ENCODE data around the gene MAP3K15. TPM values are rescaled to one million over a fixed set of nuclear protein-coding genes. Genes with fewer than 3 reads are reported as not detected.
A peak's percentile ranks its signal among the peaks of the same experiment; 100 is the strongest.
"Not testable (repeated sequence)": the region's sequence is repeated elsewhere in the genome, so short reads cannot be mapped to it uniquely, and the experiment has no call there.

MAP3K15 gene
- total RNA-seq, 2 donors from 2014 or later = 0.26 to 0.33 TPM

- Histone ChIP-seq H3K36me3 (replicated peaks in 1 of 2; ENCODE audit: insufficient read depth in 1 of 2, low read depth in 2 of 2) (no peaks in the 10 kb centered on the region), H3K4me3 (no peak overlapping the region), H3K27me3 (no peaks in the 10 kb centered on the region), H3K9me3 (no peaks in the 10 kb centered on the region), H3K27ac (no peak overlapping the region), H3K4me1 (no peaks in the 10 kb centered on the region)
- DNase-seq (no peak), ATAC-seq (no peak)
- intact Hi-C loops (cut with DNase I) = no loop called here
- 92 to 100% methylated on average over 1 of the region's 1 CpG for WGBS, 2 donors
- TF ChIP-seq CTCF (IDR thresholded peaks at IDR 0.05) = no peak
- no peak for TF ChIP-seq POLR2A (IDR thresholded peaks at IDR 0.05)
These were observed 52.4 kb downstream of the MAP3K15 start for GRCh38 chrX:19462879-19463278.

GRCh38 chrX:19462231-19462630, 53.1 kb downstream of the MAP3K15 start:
- H3K4me3 ChIP-seq = no peak overlapping the region
- 92 to 93% methylated on average over 2 of the region's 2 CpGs for whole genome bisulfite sequencing, 2 donors
- intact Hi-C loops (cut with DNase I) = no loop called here
- no peaks in the 10 kb centered on the region for H3K4me1 ChIP-seq
- ATAC-seq (no peak), DNase-seq (no peak)
- no peaks in the 10 kb centered on the region for H3K27me3 ChIP-seq
- H3K9me3 ChIP-seq = no peaks in the 10 kb centered on the region
- H3K27ac ChIP-seq = no peak overlapping the region
- TF ChIP-seq POLR2A (IDR thresholded peaks at IDR 0.05) (no peak), CTCF (IDR thresholded peaks at IDR 0.05) (no peak)
- H3K36me3 ChIP-seq (replicated peaks in 1 of 2; ENCODE audit: insufficient read depth in 1 of 2, low read depth in 2 of 2) = no peaks in the 10 kb centered on the region

- Histone ChIP-seq H3K27me3 (no peaks in the 10 kb centered on the region), H3K27ac (no peak overlapping the region), H3K4me1 (no peaks in the 10 kb centered on the region), H3K36me3 (replicated peaks in 1 of 2; ENCODE audit: insufficient read depth in 1 of 2, low read depth in 2 of 2) (no peaks in the 10 kb centered on the region), H3K4me3 (no peak overlapping the region), H3K9me3 (no peaks in the 10 kb centered on the region)
- intact Hi-C loops (cut with DNase I) = no loop called here
- no peak for TF ChIP-seq POLR2A (IDR thresholded peaks at IDR 0.05)
- TF ChIP-seq CTCF (IDR thresholded peaks at IDR 0.05) = no peak
- WGBS, 2 donors = 84 to 86% methylated on average over 4 of the region's 4 CpGs
- DNase-seq (no peak), ATAC-seq (no peak)
These were observed 57.6 kb downstream of the MAP3K15 start for GRCh38 chrX:19457662-19458061.

- Histone ChIP-seq H3K27ac (no peak overlapping the region), H3K4me1 (peaks cover 7% of the 10 kb centered on the region), H3K4me3 (no peak overlapping the region), H3K36me3 (replicated peaks in 1 of 2; ENCODE audit: insufficient read depth in 1 of 2, low read depth in 2 of 2) (no peaks in the 10 kb centered on the region), H3K27me3 (no peaks in the 10 kb centered on the region), H3K9me3 (no peaks in the 10 kb centered on the region)
- DNase-seq = peak in 3 of 4 donors; percentile 11 to 44 (median 42)
- TF ChIP-seq CTCF (IDR thresholded peaks at IDR 0.05) = no peak
- TF ChIP-seq POLR2A (IDR thresholded peaks at IDR 0.05) = no peak
- 24 to 31% methylated on average over 5 to 7 of the region's 7 CpGs for WGBS, 2 donors
- intact Hi-C loops (cut with DNase I) = no loop called here
- ATAC-seq = peak; percentile 47
These were observed 67.2 kb downstream of the MAP3K15 start for GRCh38 chrX:19448077-19448476.

- no peak overlapping the region for H3K27ac ChIP-seq
- no peaks in the 10 kb centered on the region for H3K27me3 ChIP-seq
- intact Hi-C loops (cut with DNase I) = no loop called here
- H3K4me3 ChIP-seq = no peak overlapping the region
- DNase-seq = no peak
- no peak for TF ChIP-seq CTCF (IDR thresholded peaks at IDR 0.05)
- TF ChIP-seq POLR2A (IDR thresholded peaks at IDR 0.05) = no peak
- H3K9me3 ChIP-seq = no peaks in the 10 kb centered on the region
- 44 to 55% methylated on average over 4 of the region's 4 CpGs for WGBS, 2 donors
- ATAC-seq = no peak
- H3K4me1 ChIP-seq = peaks cover 7% of the 10 kb centered on the region
- H3K36me3 ChIP-seq (replicated peaks in 1 of 2; ENCODE audit: insufficient read depth in 1 of 2, low read depth in 2 of 2) = no peaks in the 10 kb centered on the region
These were observed 68.9 kb downstream of the MAP3K15 start for GRCh38 chrX:19446397-19446796.

GRCh38 chrX:19445772-19446171, 69.5 kb downstream of the MAP3K15 start:
- H3K9me3 ChIP-seq; H3K27ac ChIP-seq; H3K4me3 ChIP-seq; intact Hi-C loops (cut with DNase I); H3K36me3 ChIP-seq (replicated peaks in 1 of 2; ENCODE audit: insufficient read depth in 1 of 2, low read depth in 2 of 2); H3K27me3 ChIP-seq; DNase-seq; ATAC-seq; H3K4me1 ChIP-seq: not testable (repeated sequence)
- 66 to 89% methylated on average over 10 of the region's 10 CpGs for WGBS, 2 donors

Measured in body of pancreas (tissue), 4 donors.